Measurements from ENCODE around the gene SSRP1. TPM values are rescaled to one million over a fixed set of nuclear protein-coding genes. Genes with fewer than 3 reads are reported as not detected.

The SSRP1 gene
- total RNA-seq, 1 experiment from 2014 or later: 173 TPM

DNA sequence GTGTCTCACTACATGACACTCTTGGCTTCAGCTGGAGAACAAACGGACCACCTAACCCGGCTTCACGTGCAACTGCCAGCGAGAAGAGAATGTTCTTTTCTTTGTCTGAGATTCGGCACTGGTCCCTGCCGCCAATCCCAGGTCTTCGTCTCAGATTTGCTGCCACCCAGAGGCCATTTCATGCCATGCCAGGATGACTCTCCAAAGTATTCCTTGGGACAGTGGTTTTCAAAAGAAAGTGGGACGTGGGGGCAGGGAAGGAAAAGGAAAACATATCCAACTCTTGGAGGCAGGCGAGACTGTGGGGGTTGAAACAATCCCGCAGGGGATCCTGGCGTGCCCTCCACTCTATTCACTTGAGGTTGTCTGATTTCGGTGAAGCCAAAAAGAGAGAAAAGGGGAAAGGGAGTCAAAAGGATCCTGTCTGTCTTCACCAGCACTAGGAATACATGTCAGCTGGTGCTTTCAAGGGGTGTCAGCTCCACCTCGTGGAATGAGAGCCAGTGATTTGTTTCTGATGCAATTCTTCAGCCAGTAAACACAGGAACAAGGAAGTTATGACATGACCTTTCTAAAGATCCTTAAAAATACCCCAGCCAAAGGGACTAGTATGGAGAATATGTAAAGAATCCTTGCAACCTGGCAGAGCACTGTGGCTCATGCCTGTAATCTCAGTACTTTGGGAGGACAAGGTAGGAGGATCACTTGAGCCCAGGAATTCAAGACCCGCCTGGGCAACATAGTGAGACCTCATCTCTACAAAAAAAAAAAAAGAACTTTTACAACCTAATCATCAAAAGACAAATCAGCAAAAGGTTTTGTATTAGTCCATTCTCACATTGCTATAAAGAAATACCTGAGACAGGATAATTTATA, 57.6 kb downstream of the SSRP1 start:
- H3K4me3 ChIP-seq (ENCODE audit: low read depth in 2 of 2, low read length in 2 of 2): peak overlapping the region; percentile 5 to 26; a peak in 1 of 4 replicates
- no TSS peak for BruUV-seq (replicated peaks)
- H3K36me3 ChIP-seq (ENCODE audit: control insufficient read depth, insufficient read depth, low read length): no peaks in the 10 kb centered on the region
- ChIA-PET POLR2A (no interaction called here), CTCF (interaction anchor here (0.5 kb wide), 1 partner anchor 72 kb away, joined by 6 read pairs; no protein-coding TSS in a partner anchor)
- DNase-seq (ENCODE audit: low read depth, low spot score) (peak; percentile 47), ATAC-seq (peak; percentile 96)
- in situ Hi-C loops (cut with HindIII; ENCODE audit: low pct_unique_long_range_greater_than_20kb, low sequenced_read_pairs): no loop called here
- H3K27ac ChIP-seq (ENCODE audit: low read length): peak overlapping the region; percentile 27; the same call in 1 of the 2 replicates
- no peak for TF ChIP-seq SIN3A (IDR thresholded peaks at IDR 0.05; ENCODE audit: borderline replicate concordance, insufficient read depth, low read depth, low read length)
- no peak for TF ChIP-seq TCF7L2 (IDR thresholded peaks at IDR 0.05; ENCODE audit: low read depth, low read length)
- TF ChIP-seq CTCF (IDR thresholded peaks at IDR 0.05): peak; percentile 93
- TF ChIP-seq, protein P1, sequence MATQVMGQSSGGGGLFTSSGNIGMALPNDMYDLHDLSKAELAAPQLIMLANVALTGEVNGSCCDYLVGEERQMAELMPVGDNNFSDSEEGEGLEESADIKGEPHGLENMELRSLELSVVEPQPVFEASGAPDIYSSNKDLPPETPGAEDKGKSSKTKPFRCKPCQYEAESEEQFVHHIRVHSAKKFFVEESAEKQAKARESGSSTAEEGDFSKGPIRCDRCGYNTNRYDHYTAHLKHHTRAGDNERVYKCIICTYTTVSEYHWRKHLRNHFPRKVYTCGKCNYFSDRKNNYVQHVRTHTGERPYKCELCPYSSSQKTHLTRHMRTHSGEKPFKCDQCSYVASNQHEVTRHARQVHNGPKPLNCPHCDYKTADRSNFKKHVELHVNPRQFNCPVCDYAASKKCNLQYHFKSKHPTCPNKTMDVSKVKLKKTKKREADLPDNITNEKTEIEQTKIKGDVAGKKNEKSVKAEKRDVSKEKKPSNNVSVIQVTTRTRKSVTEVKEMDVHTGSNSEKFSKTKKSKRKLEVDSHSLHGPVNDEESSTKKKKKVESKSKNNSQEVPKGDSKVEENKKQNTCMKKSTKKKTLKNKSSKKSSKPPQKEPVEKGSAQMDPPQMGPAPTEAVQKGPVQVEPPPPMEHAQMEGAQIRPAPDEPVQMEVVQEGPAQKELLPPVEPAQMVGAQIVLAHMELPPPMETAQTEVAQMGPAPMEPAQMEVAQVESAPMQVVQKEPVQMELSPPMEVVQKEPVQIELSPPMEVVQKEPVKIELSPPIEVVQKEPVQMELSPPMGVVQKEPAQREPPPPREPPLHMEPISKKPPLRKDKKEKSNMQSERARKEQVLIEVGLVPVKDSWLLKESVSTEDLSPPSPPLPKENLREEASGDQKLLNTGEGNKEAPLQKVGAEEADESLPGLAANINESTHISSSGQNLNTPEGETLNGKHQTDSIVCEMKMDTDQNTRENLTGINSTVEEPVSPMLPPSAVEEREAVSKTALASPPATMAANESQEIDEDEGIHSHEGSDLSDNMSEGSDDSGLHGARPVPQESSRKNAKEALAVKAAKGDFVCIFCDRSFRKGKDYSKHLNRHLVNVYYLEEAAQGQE (IDR thresholded peaks at IDR 0.05; ENCODE audit: insufficient read depth in 1 of 2, low read depth in 2 of 2, low read length in 1 of 2): no peak
- TF ChIP-seq POLR2AphosphoS5 (IDR thresholded peaks at IDR 0.05; ENCODE audit: low read depth, low read length): no peak
- intact Hi-C loops (cut with micrococcal nuclease; ENCODE audit: unreplicated experiment): no loop called here
- H3K4me1 ChIP-seq (ENCODE audit: control insufficient read depth, insufficient read depth, low read length): peaks cover 4% of the 10 kb centered on the region; the same call in 1 of the 2 replicates
- H3K27me3 ChIP-seq (ENCODE audit: control insufficient read depth, insufficient read depth, low read length): no peaks in the 10 kb centered on the region
- 0 out of 2 replicates have a peak, but pooled peaks cover 3% of the 10 kb centered on the region for H3K9me3 ChIP-seq (ENCODE audit: control insufficient read depth, insufficient read depth, low read depth, low read length)

DNA sequence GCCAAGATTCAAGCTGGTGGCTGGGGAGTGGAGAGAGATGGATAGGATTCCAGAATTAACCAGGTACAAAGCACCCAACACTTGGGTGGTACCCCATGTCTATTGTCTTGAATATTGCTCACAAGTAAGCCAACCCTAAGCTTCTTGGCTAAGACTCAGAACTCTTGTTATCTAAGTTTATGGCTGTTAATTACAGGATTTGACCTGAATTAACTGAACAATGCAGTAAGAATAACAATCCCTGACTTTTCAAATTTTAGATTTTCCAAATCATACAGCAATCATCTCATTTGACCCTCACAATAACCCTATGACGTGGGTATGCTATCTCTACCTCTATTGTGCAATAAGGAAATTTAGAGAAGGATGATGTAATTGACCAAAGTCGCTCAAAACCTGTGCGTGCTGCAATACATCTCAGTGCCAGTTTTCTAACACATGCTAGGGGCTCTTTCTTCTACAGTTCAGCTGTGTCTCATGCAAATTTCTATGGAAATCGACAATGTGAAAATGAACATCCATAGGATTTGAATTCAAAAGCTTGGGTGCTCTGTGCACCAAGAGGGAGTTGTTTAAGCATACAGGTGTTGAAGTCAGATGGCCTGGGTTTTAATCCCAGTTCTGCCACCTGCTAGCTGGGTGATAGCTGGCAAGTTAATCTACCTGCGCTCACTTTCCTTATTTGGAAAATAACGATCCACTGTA, 58.6 kb downstream of the SSRP1 start:
- in situ Hi-C loops (cut with HindIII; ENCODE audit: low pct_unique_long_range_greater_than_20kb, low sequenced_read_pairs) (no loop called here), intact Hi-C loops (cut with micrococcal nuclease; ENCODE audit: unreplicated experiment) (no loop called here)
- ATAC-seq (no peak), DNase-seq (ENCODE audit: low read depth, low spot score) (no peak)
- POLR2A ChIA-PET: no interaction called here
- no TSS peak for BruUV-seq (replicated peaks)
- peaks cover 4% of the 10 kb centered on the region; the same call in 1 of the 2 replicates for H3K4me1 ChIP-seq (ENCODE audit: control insufficient read depth, insufficient read depth, low read length)
- H3K36me3 ChIP-seq (ENCODE audit: control insufficient read depth, insufficient read depth, low read length): no peaks in the 10 kb centered on the region
- TF ChIP-seq POLR2AphosphoS5 (IDR thresholded peaks at IDR 0.05; ENCODE audit: low read depth, low read length) (no peak), CTCF (IDR thresholded peaks at IDR 0.05) (no peak), TCF7L2 (IDR thresholded peaks at IDR 0.05; ENCODE audit: low read depth, low read length) (no peak), SIN3A (IDR thresholded peaks at IDR 0.05; ENCODE audit: borderline replicate concordance, insufficient read depth, low read depth, low read length) (no peak)
- TF ChIP-seq, protein P1 (IDR thresholded peaks at IDR 0.05; ENCODE audit: insufficient read depth in 1 of 2, low read depth in 2 of 2, low read length in 1 of 2): no peak
- CTCF ChIA-PET: no interaction called here
- H3K9me3 ChIP-seq (ENCODE audit: control insufficient read depth, insufficient read depth, low read depth, low read length): 0 out of 2 replicates have a peak, but pooled peaks cover 3% of the 10 kb centered on the region
- no peaks in the 10 kb centered on the region for H3K27me3 ChIP-seq (ENCODE audit: control insufficient read depth, insufficient read depth, low read length)
- H3K4me3 ChIP-seq (ENCODE audit: low read depth in 2 of 2, low read length in 2 of 2): no peak overlapping the region
- H3K27ac ChIP-seq (ENCODE audit: low read length): no peak overlapping the region
